ENCODE data around the gene ESCO1. TPM values are rescaled to one million over a fixed set of nuclear protein-coding genes. Genes with fewer than 3 reads are reported as not detected.

The ESCO1 gene
- total and polyA plus RNA-seq, 2 of the 13 experiments (the other 11 are each of a cell fraction or from before 2014, with no cell fraction given) = 6.3 to 19.4 TPM

GRCh38 chr18:21600526-21601410 lies at the start of gene ESCO1 (continued):
- TF ChIP-seq ZNF660 (CRISPR knock-in tag; IDR thresholded peaks at IDR 0.05; ENCODE audit: borderline replicate concordance, low read depth) (no peak), TERF1 (CRISPR knock-in tag; IDR thresholded peaks at IDR 0.05) (no peak; the same call in 1 of the 2 replicates), CCAR2 (optimal IDR thresholded peaks at IDR 0.05; ENCODE audit: low read depth, low read length) (no peak), ZNF644 (CRISPR knock-in tag; IDR thresholded peaks at IDR 0.05; ENCODE audit: low read depth) (peak; percentile 54; the same call in 1 of the 2 replicates), ZNF749 (CRISPR knock-in tag; IDR thresholded peaks at IDR 0.05; ENCODE audit: borderline replicate concordance) (peak; percentile 99), FOSL2 (CRISPR knock-in tag; IDR thresholded peaks at IDR 0.05) (peak; percentile 65; the same call in 1 of the 2 replicates), MYC (CRISPR knock-in tag; IDR thresholded peaks at IDR 0.05; ENCODE audit: borderline replicate concordance) (peak; percentile 68), ZFP91 (CRISPR knock-in tag; IDR thresholded peaks at IDR 0.05; ENCODE audit: borderline replicate concordance) (peak; percentile 93), ZNF776 (CRISPR knock-in tag; IDR thresholded peaks at IDR 0.05) (peak; percentile 76), SETDB1 (CRISPR knock-in tag; IDR thresholded peaks at IDR 0.05; ENCODE audit: borderline replicate concordance) (no peak), TFDP1 (CRISPR knock-in tag; IDR thresholded peaks at IDR 0.05; ENCODE audit: borderline replicate concordance) (peak; percentile 97), MTF2 (CRISPR knock-in tag; IDR thresholded peaks at IDR 0.05; ENCODE audit: borderline replicate concordance) (no peak), ZNF678 (CRISPR knock-in tag; IDR thresholded peaks at IDR 0.05) (0 out of 2 replicates have a peak, but pooled peaks have one; percentile 29), ZSCAN29 (CRISPR knock-in tag; conservative IDR thresholded peaks at IDR 0.05) (no peak; the same call in 1 of the 2 replicates), ZNF790 (CRISPR knock-in tag; IDR thresholded peaks at IDR 0.05; ENCODE audit: borderline replicate concordance) (no peak; the same call in 1 of the 2 replicates), ERF (CRISPR knock-in tag; IDR thresholded peaks at IDR 0.05) (peak; percentile 98), ATM (IDR thresholded peaks at IDR 0.05; ENCODE audit: borderline replicate concordance) (no peak), RCOR2 (CRISPR knock-in tag; IDR thresholded peaks at IDR 0.05) (peak; percentile 90), KMT2A (CRISPR knock-in tag; IDR thresholded peaks at IDR 0.05) (peak; percentile 76; the same call in 1 of the 2 replicates), ZNF768 (CRISPR knock-in tag; IDR thresholded peaks at IDR 0.05) (no peak; the same call in 1 of the 2 replicates), ZNF850 (CRISPR knock-in tag; conservative IDR thresholded peaks at IDR 0.05) (peak; percentile 70; the same call in 1 of the 2 replicates), TBL1XR1 (IDR thresholded peaks at IDR 0.05; ENCODE audit: borderline replicate concordance, low read length, partially characterized antibody) (peak; percentile 37), ZNF839 (CRISPR knock-in tag; IDR thresholded peaks at IDR 0.05; ENCODE audit: borderline replicate concordance) (no peak; the same call in 1 of the 2 replicates), CHD4 (IDR thresholded peaks at IDR 0.05; ENCODE audit: borderline replicate concordance, low read length) (no peak)
- TF ChIP-seq, protein P1, sequence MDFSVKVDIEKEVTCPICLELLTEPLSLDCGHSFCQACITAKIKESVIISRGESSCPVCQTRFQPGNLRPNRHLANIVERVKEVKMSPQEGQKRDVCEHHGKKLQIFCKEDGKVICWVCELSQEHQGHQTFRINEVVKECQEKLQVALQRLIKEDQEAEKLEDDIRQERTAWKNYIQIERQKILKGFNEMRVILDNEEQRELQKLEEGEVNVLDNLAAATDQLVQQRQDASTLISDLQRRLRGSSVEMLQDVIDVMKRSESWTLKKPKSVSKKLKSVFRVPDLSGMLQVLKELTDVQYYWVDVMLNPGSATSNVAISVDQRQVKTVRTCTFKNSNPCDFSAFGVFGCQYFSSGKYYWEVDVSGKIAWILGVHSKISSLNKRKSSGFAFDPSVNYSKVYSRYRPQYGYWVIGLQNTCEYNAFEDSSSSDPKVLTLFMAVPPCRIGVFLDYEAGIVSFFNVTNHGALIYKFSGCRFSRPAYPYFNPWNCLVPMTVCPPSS (IDR thresholded peaks at IDR 0.05) = no peak
